ENCODE results near the gene TP53RK.

DNA sequence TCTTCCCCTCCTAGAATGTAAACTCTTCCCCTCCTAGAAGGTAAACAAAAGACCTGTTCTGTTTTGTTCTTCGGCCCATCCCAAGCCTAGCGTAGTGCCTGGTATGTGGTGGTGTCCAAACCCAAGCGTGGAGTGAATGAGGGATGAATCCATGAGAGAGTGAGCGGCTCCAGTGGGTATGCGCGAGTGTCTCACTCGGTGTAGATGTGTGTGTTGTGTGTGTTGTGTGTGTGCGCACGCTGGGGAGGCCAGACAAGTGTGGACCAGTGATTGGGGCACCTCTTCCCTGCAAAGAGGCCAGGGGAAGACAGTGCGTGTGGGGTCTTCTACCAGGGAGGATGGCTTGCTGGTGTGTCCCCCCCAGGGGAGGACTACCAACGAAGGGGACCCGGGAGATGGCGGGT lies 19.8 kb upstream of the TP53RK start:
- TF ChIP-seq, protein P1, sequence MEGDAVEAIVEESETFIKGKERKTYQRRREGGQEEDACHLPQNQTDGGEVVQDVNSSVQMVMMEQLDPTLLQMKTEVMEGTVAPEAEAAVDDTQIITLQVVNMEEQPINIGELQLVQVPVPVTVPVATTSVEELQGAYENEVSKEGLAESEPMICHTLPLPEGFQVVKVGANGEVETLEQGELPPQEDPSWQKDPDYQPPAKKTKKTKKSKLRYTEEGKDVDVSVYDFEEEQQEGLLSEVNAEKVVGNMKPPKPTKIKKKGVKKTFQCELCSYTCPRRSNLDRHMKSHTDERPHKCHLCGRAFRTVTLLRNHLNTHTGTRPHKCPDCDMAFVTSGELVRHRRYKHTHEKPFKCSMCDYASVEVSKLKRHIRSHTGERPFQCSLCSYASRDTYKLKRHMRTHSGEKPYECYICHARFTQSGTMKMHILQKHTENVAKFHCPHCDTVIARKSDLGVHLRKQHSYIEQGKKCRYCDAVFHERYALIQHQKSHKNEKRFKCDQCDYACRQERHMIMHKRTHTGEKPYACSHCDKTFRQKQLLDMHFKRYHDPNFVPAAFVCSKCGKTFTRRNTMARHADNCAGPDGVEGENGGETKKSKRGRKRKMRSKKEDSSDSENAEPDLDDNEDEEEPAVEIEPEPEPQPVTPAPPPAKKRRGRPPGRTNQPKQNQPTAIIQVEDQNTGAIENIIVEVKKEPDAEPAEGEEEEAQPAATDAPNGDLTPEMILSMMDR (conservative IDR thresholded peaks at IDR 0.05; ENCODE audit: low read depth, low read length), result no peak
- TF ChIP-seq MAFK (IDR thresholded peaks at IDR 0.05; ENCODE audit: low read depth, low read length) (no peak), RFX5 (IDR thresholded peaks at IDR 0.05; ENCODE audit: low read depth, low read length) (no peak), POLR2A (IDR thresholded peaks at IDR 0.05; ENCODE audit: low read depth, low read length) (no peak), RAD21 (IDR thresholded peaks at IDR 0.05; ENCODE audit: low read length) (no peak), MXI1 (IDR thresholded peaks at IDR 0.05; ENCODE audit: borderline replicate concordance, low read depth, low read length) (no peak), RCOR1 (IDR thresholded peaks at IDR 0.05; ENCODE audit: insufficient replicate concordance, low read length) (no peak), MAZ (IDR thresholded peaks at IDR 0.05; ENCODE audit: borderline replicate concordance, low read depth, low read length) (no peak), CEBPB (IDR thresholded peaks at IDR 0.05; ENCODE audit: low read depth, low read length) (no peak)
- TF ChIP-seq, protein P2, sequence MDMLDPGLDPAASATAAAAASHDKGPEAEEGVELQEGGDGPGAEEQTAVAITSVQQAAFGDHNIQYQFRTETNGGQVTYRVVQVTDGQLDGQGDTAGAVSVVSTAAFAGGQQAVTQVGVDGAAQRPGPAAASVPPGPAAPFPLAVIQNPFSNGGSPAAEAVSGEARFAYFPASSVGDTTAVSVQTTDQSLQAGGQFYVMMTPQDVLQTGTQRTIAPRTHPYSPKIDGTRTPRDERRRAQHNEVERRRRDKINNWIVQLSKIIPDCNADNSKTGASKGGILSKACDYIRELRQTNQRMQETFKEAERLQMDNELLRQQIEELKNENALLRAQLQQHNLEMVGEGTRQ (IDR thresholded peaks at IDR 0.05; ENCODE audit: low read depth, low read length), result no peak

All from IMR-90 (cell line).